ENCODE results near the gene CDKAL1. TPM values are rescaled to one million over a fixed set of nuclear protein-coding genes. Genes with fewer than 3 reads are reported as not detected.

CDKAL1 gene
- total and polyA plus RNA-seq, 10 donors: 4.8 to 26.9 (median 20.1) TPM

DNA sequence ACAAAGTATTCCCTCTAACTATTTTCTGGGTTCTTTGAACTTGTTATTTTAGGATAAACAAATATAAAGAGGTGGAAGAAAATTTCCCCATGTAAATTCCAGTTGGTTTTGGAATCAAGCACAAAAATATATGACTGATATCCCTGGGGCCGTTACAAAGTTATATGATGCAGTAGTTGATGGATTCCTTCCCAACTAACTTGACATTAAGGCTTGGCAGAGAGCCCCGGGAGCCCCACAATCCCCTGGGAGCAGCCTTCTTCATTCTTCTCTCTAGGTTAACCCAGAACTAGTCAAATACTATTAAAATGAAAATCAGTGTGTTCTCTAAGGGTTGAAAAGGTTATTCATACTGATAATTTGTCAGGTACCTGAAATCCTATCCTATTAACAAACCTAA lies 550.4 kb downstream of the CDKAL1 start:
- Histone ChIP-seq H3K27ac (no peak overlapping the region), H3K4me1 (no peaks in the 10 kb centered on the region), H3K36me3 (peaks cover 0 to 28% (median 3%) of the 10 kb centered on the region in 6 donors), H3K4me3 (no peak overlapping the region), H3K27me3 (replicated peaks in 1 of 7) (no peaks in the 10 kb centered on the region), H3K9me3 (no peaks in the 10 kb centered on the region)
- TF ChIP-seq CTCF (IDR thresholded peaks at IDR 0.05 in 8 of 11, conservative IDR thresholded peaks at IDR 0.05 in 3 of 11): no peak
- TF ChIP-seq POLR2AphosphoS5 (IDR thresholded peaks at IDR 0.05): no peak
- TF ChIP-seq POLR2A (IDR thresholded peaks at IDR 0.05): no peak
- WGBS, 5 donors: 83 to 89% (median 88%) methylated on average over 2 of the region's 2 CpGs
- DNase-seq: no peak
- intact Hi-C loops (cut with DNase I; ENCODE audit: low total_unique reads): no loop called here

DNA sequence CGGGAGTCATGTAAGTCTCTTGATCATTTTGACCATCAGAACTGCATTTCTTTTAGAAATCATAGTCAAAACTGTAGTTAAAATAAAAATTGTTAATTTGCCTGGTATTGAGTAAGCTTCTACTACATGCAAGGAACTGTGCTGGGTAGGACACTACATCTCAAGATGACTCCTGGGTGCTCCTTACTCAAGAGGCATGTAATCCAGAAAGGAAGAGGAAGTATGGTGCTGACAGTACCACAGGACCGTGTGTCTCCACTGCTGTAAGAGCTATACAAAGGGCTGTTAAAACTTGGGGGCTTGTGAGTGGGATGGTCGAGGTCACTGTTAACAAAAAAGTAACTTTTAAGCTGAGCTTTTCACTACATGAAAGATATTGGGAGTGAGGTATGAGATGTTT lies 551.0 kb downstream of the CDKAL1 start:
- TF ChIP-seq CTCF (IDR thresholded peaks at IDR 0.05 in 8 of 11, conservative IDR thresholded peaks at IDR 0.05 in 3 of 11) (no peak), POLR2A (IDR thresholded peaks at IDR 0.05) (no peak), POLR2AphosphoS5 (IDR thresholded peaks at IDR 0.05) (no peak)
- Histone ChIP-seq H3K36me3 (peaks cover 0 to 28% (median 3%) of the 10 kb centered on the region in 6 donors), H3K4me1 (no peaks in the 10 kb centered on the region), H3K4me3 (no peak overlapping the region), H3K9me3 (no peaks in the 10 kb centered on the region), H3K27ac (no peak overlapping the region), H3K27me3 (replicated peaks in 1 of 7) (no peaks in the 10 kb centered on the region)
- intact Hi-C loops (cut with DNase I; ENCODE audit: low total_unique reads): no loop called here
- 70 to 92% (median 79%) methylated on average over 3 of the region's 3 CpGs for WGBS, 5 donors
- DNase-seq: no peak

- 76 to 94% (median 88%) methylated on average over 3 of the region's 3 CpGs for WGBS, 5 donors
- no peaks in the 10 kb centered on the region for H3K4me1 ChIP-seq
- no peaks in the 10 kb centered on the region for H3K27me3 ChIP-seq (replicated peaks in 1 of 7)
- intact Hi-C loops (cut with DNase I; ENCODE audit: low total_unique reads): no loop called here
- no peak overlapping the region for H3K27ac ChIP-seq
- no peak for DNase-seq
- no peak overlapping the region for H3K4me3 ChIP-seq
- H3K9me3 ChIP-seq: no peaks in the 10 kb centered on the region
- peaks cover 0 to 28% (median 3%) of the 10 kb centered on the region in 6 donors for H3K36me3 ChIP-seq
- TF ChIP-seq CTCF (IDR thresholded peaks at IDR 0.05 in 8 of 11, conservative IDR thresholded peaks at IDR 0.05 in 3 of 11) (no peak), POLR2AphosphoS5 (IDR thresholded peaks at IDR 0.05) (no peak), POLR2A (IDR thresholded peaks at IDR 0.05) (no peak)
These were observed 551.4 kb downstream of the CDKAL1 start for GRCh38 chr6:21085643-21086042.

DNA sequence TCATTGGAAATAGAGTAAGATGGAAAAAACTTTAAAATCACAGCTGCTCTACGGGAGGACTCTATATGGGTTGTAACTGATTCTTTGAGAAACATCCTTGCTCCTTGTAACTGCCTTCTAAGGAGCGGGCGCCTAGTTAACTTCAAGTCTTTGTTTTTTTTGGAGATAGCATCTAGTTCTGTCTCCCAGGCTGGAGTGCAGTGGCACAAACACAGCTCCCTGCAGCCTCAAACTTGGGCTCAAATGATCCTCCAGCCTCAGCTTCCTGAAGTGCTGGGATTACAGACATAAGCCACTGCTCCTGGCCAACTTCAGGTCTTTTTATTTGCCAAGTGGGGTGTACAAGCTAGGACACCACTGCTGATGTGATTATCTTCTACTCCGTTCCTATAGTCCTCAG lies 552.9 kb downstream of the CDKAL1 start:
- Histone ChIP-seq H3K36me3 (peaks cover 0 to 28% (median 3%) of the 10 kb centered on the region in 6 donors), H3K27ac (no peak overlapping the region), H3K4me1 (no peaks in the 10 kb centered on the region), H3K9me3 (no peaks in the 10 kb centered on the region), H3K27me3 (replicated peaks in 1 of 7) (no peaks in the 10 kb centered on the region), H3K4me3 (no peak overlapping the region)
- WGBS, 5 donors: 94 to 99% (median 98%) methylated on average over 4 of the region's 4 CpGs
- no peak for DNase-seq
- intact Hi-C loops (cut with DNase I; ENCODE audit: low total_unique reads): no loop called here
- TF ChIP-seq POLR2AphosphoS5 (IDR thresholded peaks at IDR 0.05) (no peak), CTCF (IDR thresholded peaks at IDR 0.05 in 8 of 11, conservative IDR thresholded peaks at IDR 0.05 in 3 of 11) (no peak), POLR2A (IDR thresholded peaks at IDR 0.05) (no peak)

Measured in spleen (tissue), 11 donors.